Activated CD4-positive, alpha-beta T cell treated with anti-CD3 and anti-CD28 coated beads for 1 hour (primary cell): ENCODE data around the gene KIAA0232.
"Not testable (repeated sequence)": the region's sequence is repeated elsewhere in the genome, so short reads cannot be mapped to it uniquely, and the experiment has no call there.

Experiments
- DNase-seq: peaks from one replicate; pipeline ENCODE4 v3.0.0-alpha.2; 2020

KIAA0232 gene

DNA sequence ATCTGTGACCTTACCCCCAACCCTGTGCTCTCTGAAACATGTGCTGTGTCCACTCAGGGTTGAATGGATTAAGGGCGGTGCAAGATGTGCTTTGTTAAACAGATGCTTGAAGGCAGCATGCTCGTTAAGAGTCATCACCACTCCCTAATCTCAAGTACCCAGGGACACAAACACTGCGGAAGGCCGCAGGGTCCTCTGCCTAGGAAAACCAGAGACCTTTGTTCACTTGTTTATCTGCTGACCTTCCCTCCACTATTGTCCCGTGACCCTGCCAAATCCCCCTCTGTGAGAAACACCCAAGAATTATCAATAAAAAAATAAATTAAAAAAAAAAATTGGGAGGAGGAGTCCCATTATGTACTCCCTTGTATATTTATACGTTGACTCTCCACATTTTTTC lies 26.2 kb upstream of the KIAA0232 start:
- not testable (repeated sequence) for DNase-seq

DNA sequence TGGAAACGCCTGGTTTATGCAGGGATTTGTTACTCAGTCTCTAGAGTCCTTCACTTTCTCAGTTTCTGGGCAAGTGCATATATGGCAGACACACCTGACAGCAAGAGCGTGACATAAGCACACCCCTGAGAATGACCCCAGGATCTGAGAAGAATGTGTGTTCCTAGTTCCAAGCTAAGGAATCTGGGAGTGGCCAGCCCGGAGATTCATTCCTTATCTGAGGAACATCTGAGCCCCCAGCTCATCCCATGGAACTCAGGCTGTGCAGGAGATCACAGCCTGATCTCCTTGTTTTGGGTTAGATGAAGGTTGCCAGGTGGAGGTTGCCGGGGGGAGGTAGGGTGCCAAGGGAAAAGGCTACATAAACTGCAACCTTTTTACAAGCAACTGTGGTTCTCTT lies 23.8 kb upstream of the KIAA0232 start:
- no peak for DNase-seq

DNA sequence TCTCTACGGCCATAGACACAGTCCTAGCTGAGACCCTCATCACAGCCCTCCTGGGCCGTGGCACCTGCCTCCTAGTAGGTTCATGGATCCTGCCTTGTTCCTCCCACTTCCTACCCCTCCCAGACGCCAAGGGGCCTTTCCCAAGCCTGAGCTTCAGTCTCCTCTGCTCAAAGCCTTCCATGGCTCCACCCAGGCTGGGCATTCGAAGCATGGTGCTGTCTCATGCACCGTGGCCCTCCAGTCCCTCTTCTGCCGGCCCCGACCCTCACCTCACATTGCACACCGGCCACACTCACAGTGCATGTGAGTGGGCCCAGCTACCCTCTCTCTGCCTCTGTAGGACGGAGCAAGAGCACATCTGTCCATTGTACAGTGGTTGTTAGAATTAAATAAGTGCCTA lies 21.7 kb upstream of the KIAA0232 start:
- DNase-seq, result no peak

DNA sequence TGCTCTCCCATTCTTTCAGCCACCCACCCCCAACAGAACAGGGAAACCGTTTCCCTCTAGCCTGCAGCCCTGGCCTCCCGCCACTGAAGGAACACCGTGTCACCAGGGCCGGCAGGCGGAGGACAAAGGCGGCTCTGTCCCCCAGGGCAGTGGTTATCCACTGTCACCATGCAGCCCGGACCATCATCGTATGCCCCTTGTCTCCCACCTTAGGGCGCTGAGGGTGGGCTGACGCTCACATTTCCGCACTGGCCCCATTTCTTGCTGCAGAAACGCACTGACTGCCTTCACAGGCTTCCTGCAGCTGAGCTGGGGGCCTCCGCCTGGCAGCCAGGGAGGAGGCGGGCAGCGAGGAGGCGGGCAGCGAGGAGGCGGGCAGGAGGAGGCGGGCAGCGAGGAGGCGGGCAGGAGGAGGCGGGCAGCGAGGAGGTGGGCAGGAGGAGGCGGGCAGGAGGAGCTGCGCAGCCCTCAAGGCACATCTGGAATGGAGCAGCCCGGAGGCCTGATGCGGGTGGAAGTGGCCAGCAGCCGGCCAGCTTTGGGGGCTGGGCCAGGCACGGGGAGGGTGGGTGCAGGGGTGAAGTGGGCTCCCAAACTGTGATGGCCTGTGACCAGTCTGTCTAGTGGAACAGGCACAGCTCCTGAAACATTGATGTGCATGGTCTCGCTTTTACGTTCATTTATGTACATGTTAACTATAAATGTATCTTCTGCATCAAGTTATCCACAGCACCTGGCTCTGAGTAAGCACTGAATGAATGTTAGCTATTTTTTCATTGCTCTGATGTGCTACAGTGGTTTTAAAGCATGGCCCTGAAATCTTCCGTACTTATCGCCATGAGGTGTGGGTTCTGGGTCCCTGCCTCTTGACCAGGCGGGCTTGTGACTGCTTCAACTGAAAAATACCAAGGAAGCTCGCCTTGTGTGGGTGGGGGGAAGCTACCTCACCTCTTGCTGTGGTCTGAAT lies 20.6 kb upstream of the KIAA0232 start:
- no peak for DNase-seq

DNA sequence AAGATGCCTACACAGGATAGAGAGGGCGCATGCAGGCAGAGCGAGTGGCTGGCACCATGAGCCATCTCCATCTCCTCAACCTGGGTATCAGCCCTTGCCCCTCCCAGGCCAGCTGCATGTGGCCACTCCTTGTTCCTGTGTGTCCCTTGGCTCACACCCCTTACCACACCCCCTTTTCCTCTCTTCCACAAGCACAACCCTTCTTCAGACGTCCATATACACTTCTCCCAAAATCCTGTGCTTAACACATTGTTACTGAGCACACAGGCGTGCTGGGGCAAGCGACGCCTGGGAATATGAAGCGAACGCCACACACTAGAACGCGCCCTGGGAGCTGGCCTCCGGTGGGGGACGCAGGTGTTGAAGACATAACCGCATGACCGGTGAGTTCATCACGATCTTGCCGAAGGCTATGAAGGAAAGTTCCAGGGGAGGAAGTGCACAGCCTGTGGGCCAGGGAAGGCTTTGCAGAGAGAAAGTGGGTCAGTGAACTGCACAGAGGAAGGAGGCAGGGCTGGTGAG lies 19.1 kb upstream of the KIAA0232 start:
- no peak for DNase-seq

DNA sequence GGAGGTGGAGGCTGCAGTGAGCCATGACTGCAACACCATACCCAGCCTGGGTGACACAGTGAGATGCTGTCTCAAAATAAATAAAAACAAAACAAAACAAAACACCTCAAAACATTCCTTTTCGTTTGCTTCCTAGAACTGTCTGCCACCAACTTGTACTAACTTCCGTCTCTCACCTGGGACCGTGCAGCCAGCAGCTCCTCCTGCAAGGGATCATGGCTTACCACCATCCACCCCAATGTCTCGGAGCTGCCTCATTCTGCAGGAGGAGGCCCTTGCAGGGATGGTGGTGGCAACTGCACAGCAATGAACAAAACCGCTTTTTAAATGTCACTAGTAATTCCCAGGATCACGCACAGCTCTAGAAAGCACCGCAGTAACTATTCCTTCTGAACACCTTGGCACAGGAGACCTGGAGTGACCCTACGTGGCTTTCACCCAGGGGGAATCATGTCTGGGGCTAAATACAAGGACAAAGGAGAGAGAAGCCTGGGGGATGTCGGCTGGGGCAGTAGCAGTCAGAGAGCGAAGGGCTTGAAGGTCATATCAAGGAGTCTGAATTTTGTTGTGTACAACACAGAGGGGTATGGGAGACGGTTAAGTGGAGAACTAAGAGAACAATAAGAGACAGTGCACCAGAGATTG lies 17.4 kb upstream of the KIAA0232 start:
- no peak for DNase-seq

DNA sequence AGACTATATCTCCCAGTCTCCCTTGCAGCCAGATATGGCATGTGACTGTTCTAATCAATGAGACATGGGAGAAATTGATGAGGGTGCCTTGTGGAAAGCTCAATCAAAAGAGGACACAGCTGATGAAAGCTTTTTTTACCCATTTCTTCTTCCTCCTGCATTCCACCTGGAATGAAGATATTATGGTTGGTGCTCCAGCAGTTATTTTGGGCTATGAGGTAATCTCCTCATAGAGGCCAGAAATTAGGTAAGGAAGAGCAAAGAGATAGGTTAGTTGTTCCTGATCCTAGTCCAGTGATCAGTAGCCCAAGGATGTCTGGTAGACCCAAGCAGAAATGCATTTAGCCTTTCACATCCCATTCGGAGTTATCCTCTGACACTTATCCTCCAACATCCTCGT lies 16.8 kb upstream of the KIAA0232 start:
- no peak for DNase-seq

DNA sequence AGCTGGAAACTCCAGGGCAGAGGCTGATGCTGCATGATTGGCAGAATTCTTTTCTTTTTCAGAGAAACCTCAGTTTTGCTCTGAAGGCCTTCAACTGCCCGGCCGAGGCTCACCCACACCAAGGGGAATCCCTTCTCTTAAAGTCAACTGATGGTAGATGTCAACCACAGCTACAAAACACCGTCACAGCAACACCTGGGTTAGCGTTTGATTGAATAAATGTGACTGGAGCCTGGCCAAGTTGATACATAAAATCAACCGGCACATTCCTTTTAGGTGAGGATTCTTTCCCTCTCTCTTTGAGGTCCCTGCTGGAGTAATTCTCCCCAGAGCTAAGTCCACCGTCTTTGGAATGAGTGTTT lies 15.2 kb upstream of the KIAA0232 start:
- DNase-seq, result no peak

DNA sequence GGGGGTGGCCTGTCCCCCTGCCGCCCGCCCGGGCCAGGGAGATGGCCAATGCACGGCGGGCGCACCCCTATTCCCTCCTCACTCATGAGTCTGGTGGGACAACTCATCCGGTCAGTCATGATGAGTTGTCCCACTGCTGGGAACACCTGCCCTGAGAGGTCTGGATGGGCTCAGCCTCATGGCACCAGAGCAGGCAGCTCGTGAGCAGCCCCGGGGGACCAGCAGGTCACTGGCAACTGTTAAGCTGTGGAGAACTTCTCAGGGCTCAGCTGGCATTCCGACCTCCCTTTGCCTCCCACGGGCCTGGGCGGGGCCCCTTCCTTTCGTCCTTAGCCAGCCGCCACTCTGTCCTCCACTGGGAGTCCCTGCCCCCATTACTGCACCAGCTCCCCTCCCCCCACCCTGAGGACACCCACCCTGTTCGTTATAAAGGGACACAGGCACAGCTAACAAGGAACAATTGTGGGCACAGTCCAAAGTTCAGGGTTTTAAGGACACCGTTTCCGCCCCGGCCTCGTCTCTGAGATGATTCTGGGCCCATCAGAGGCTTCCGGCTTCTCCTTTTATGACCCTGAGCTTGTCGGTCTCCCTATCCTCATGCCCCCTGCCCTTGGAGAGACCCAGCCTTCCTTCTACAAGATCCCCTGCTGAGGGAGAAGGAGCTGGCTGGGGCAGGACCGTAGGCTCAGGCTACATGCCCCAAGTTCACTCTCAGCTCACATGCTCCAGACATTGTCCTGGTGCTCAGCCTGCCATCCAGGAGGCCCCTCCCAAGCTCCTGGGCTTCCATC lies 14.6 kb upstream of the KIAA0232 start:
- DNase-seq, result no peak

DNA sequence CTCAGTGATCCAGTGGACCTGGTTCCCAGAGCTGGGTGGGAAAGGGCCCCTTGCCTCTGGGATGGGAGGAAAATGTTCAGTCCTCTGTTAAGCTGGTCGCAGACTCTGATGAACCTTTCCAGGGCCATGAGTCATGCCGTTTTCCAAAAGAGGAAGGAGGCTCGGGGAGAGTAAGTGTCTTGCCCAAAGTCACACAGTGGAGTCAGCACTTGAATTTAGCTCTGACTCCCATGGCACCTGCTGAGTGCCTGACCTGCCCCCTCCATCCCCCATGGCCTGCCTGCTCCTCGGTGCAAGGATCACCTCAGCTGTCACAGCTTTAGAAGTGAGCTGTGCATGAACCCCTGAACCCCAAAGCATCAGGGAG lies 14.0 kb upstream of the KIAA0232 start:
- DNase-seq, result no peak

DNA sequence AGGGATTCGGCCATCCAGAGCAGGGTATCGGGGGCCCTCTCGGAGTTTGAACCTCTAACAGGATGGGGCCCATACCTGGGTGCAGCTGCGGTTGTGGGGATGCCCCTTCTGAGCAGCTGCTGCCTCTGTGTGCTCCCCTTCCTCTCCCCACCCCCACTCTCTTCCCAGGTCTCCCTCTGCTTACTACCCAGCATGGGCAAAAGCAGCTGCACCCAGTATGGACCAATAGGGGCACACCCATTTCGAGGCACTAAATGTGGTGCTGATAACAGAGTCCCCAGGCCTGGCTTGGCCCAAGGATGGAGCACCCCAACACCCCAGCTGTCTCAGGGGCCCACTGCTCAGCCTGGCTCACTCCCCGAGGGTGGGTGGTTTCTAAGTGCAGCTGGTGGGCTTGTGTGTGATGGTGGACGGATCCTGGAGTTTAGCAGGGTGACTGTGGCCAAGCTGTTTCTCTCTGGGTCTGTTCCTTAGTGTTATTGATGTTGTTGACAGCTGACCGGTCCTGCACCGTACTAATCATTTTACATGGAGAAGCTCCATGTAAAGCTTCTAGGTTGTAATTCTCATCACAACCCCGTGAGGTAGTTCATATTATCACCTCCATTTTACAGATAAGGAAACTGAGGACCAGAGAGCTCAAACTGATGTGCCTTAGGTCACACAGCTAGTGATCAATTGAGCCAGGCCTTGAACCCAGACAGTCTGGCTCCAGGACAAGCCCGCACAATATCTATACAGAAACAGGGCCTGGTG lies 13.1 kb upstream of the KIAA0232 start:
- DNase-seq, result no peak

DNA sequence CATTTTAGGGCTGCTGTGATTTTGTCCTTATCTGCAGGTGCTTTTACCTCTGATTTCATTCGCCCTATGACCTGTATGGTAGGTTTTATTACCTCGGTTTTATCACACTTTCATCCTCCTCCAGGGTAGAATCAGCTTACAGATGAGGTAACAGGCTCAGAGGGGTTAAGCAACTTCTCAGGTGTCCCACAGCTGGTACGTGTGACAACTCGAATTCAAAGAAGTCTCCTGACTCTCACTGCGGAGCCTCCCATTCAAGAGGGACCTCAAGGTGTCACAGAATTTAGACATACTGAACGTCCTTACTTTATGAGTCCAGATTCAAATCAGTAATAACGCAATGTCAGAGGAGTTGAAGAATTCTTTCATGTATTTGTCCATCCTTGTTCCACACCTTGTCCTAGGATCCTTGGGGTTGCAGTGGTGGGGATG lies 12.5 kb upstream of the KIAA0232 start:
- DNase-seq, result no peak

DNA sequence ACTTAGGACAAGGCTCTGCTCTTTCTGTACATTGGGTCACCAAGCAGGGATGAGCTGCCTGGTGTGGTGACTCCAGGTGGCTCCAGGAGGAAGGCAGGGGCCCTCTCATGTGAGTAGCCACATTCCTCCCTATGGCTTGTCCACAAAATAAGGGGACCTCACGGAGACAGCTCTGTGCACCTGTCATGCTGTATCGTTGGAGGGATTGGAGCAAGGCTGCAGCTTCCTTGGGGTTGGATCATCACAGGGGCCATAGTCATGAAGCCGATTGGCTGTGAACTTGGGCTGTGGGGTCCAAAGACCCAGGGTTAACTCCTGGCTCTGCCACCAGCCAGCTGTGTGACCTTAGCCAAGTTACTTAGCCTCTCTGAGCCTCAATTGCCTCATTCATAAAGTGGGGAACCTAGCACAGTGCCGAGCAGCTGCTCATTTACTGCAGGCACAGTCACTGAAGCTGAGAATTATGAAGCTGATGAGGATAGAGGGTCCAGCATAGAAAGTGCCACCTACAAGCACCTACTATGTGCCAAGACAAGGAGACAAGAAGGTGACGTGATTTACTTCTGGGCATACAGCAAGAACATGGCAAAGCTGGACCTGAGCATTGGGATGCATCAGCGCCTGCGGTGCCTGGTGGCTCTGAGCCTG lies 11.8 kb upstream of the KIAA0232 start:
- DNase-seq, result no peak

DNA sequence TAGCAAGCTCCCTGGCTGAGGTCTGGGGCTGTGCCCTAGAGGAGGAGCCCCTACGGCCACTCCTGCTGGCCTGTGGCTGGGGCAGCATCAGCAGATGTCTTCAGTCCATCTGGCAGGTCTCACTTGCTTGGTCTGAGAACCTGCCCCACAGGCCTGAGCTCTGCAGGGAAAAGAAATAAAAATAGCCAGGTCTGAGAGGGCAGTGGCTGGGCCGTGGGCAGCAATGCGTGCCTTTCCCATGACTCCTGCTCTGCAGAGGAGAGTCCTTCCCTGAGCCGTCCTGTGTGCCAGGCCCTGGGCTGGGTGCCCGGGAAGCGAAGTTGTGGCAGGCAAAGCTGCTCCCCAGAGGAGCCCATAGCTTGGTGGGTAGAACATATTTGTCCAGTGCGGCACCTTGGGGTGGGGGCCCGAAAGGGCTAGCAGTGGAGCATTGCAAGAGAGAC lies 11.3 kb upstream of the KIAA0232 start:
- DNase-seq, result no peak

DNA sequence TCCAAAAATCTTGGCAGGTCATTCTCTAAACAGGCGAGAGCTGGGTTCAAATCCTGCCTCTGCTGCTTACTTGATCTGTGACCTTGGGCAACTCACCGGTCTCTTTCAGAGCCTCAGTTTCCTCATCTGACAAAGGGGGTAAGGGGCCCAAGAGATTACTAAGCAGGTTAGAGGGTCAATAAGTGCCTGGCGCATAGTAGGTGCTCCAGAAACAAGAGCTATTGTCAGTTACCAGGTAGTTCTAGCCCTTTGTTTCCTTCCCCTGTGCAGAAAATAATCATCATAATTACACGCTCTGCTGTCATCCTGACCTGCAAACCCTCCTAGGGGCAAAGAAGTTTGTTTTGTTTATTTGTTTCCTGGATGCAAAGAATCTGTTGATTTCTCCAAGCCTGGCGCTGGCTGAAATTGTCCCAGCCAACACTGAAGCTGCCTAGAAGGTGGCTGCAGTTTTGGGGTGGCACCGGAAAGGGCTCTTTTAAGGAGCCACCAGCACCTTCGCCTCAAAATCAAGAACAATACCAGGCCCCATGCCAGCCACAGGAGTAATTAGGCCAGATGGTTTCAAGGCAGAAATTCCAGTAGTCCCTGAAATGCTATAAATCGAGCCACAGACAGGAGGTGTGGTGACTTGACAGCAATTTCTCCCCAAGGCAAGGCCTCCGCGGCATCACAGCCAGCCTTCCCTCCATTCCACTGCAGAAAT lies 10.2 kb upstream of the KIAA0232 start:
- no peak for DNase-seq

DNA sequence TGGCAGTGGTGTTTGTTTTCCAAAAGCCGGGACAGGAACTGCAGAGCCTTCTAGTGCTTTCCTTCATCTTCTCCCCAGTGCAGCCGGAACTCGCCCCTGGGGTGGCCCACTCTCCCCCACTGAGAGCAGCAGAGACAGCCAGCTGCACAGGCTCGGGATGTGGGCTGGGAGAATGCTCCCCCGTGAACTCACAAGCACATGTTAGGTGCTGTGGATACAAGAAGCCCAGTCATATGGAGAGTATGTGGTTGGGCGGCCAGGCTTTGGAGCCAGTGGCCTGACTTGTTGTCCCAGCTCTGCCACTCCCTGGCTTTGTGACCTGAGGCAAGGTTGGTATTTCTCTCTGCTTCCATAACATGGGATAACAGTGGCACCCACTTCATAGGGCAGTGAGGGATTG lies 9.4 kb upstream of the KIAA0232 start:
- no peak for DNase-seq

DNA sequence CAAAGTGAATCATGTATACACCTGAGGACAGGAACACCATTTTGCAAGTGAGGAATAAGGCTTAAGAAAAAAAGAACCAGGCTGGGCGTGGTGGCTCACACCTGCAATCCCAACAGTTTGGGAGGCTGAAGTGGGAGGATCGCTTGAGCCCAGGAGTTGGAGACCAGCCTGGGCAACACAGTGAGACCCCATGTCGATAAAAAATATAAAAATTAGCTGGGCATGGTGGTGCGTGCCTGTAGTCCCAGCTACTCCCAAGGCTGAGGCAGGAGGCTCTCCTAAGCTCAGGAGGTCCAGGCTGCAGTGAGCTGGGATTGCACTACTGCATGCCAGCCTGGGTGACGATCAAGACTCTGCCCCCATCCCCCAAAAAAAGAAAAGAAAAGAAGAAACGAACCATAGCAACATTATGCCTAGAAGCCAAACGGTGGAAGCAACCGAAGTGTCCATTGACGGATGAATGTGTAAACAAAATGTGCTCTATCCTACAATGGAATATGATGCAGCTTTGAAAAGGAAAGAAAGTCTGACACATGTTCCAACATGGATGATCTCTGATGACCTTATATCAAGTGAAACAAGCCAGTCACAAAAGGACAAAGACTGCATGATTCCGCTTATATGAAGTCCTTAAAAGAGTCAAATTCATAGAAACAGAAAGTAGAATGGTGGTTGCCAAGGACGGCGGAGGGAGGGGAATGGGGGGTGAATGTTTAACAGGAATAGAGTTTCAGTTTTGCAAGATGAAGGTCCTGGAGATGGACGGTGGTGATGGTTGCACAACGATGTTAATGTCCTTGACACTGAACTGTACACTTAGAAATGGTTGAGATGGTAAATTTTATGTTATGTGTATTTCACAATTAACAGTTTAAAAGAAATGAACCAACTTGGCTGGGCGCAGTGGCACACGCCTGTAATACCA lies 8.6 kb upstream of the KIAA0232 start:
- no peak for DNase-seq

DNA sequence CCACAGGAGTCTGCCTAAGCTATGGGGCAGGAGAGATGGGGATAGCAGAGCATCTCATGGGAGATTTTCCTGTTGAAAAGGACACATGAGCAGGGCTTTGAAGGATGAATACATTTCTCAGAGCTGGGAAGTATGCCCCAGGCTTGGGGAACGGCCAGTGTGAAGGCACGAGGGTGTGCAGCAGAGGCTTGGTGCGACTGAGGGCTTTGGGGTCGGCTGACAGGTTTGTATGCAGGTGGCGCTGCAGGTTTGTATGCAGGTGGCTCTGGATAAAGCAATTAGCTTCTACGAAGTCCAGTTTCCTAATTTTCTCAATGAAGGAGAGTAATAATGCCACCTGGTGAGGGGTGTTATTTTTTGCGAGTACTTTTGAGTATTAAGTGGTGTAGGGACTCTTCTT lies 6.8 kb upstream of the KIAA0232 start:
- no peak for DNase-seq

DNA sequence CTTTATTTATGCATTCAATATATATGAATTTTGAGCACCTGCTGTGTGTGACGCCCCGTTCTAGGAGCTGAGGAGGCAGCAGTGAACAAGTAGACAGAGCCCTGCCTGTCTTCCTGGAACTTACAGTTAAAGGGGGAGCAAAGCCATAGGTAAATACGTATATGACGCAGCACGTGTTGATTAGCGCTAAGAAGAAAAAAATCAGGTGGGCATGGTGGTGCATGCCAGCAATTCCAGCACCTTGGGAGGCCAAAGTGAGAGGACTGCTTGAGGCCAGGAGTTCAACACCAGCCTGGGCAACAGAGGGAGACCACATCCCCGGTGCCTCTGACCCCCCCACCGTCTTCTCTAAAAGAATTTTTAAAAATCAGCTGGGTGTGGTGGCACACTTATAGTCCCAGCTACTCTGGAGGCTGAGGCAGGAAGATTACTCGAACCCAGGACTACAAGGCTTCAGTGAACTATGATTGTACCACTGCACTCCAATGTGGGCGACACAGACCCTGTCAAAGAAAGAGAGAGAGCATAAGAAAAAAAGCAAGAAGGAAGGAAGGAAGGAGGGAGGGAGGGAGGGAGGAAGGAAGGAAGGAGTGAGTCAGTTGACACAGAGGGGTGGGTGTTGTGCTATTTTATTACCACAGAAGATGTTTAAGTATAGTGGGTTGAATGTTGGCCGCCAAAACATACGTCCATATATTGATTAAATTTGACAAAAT lies 5.4 kb upstream of the KIAA0232 start:
- no peak for DNase-seq
